B cell (primary cell): Measurements from ENCODE around the gene SRRM4. TPM values are rescaled to one million over a fixed set of nuclear protein-coding genes. Genes with fewer than 3 reads are reported as not detected.

Source experiments
- ATAC-seq: fragments of 200-7000 bp; cut with Tn5 transposase; one replicate; pipeline ENCODE4 v1.10.0; 2021; ENCODE audit warnings: low read depth, mild to moderate bottlenecking, moderate number of reproducible peaks, moderate library complexity
- CTCF ChIA-PET: fragments of 350-600 bp; sonication (Branson Sonifier 250); formaldehyde crosslinking; loops from one replicate; lab custom pipeline; 2021; ENCODE audit warnings: antibody characterized with exemption, inconsistent platforms; lab: Charles Lee
- POLR2A ChIA-PET: fragments of 350-600 bp; sonication (Branson Sonifier 250); formaldehyde crosslinking; loops from one replicate; lab custom pipeline; 2021; ENCODE audit warnings: antibody characterized with exemption; lab: Charles Lee
- DNase-seq: peaks from one replicate; pipeline ENCODE4 v3.0.0; 2013
- H2AFZ ChIP-seq: 2 replicates; pipeline ENCODE4 v1.6.1; 2012; ENCODE audit warnings: mild to moderate bottlenecking, low read depth, low read length; ENCODE audit not compliant: insufficient read depth, poor library complexity, severe bottlenecking
- H3K27ac ChIP-seq, 2 donors: 1 replicate in 1 of 2; 2 replicates in 1 of 2; pipeline ENCODE4 v1.5.1; 2012 to 2013; ENCODE audit warnings: low read length in 2 of 2, mild to moderate bottlenecking in 2 of 2, moderate library complexity in 1 of 2
- H3K27me3 ChIP-seq, 4 experiments: fragments of 200-600 bp in 1 of 4; sonication (generic) in 1 of 4; replicated peaks in 1 of 4; 1 replicate in 2 of 4; 2 replicates in 2 of 4; pipeline versions ENCODE4 v1.6.1 to v1.7.0; 2013 to 2016; ENCODE audit warnings: low read length in 3 of 4, mild to moderate bottlenecking in 2 of 4, mixed read lengths in 1 of 4, moderate library complexity in 1 of 4; ENCODE audit not compliant: insufficient read depth in 4 of 4, control insufficient read depth in 3 of 4; ENCODE audit errors: control extremely low read depth in 1 of 4
- H3K36me3 ChIP-seq, 2 experiments: replicated peaks in 1 of 2; 1 replicate in 1 of 2; 2 replicates in 1 of 2; pipeline versions ENCODE4 v1.6.1 to v1.7.1; 2013; ENCODE audit warnings: low read length in 1 of 2; ENCODE audit not compliant: insufficient read depth in 2 of 2, control insufficient read depth in 1 of 2; ENCODE audit errors: control extremely low read depth in 1 of 2, extremely low read depth in 1 of 2
- H3K4me1 ChIP-seq, 2 donors: fragments of 200-600 bp in 1 of 2; sonication (generic) in 1 of 2; 1 replicate in 1 of 2; 2 replicates in 1 of 2; pipeline versions ENCODE4 v1.5.1 to v1.6.1; 2013 to 2017; ENCODE audit warnings: low read length in 2 of 2; ENCODE audit not compliant: control insufficient read depth in 2 of 2, insufficient read depth in 2 of 2
- H3K4me2 ChIP-seq: replicated peaks from 2 replicates; pipeline ENCODE3; 2012; ENCODE audit warnings: mild to moderate bottlenecking, low read depth, low read length; ENCODE audit not compliant: poor library complexity, severe bottlenecking
- H3K4me3 ChIP-seq, 5 experiments: fragments of 200-600 bp in 1 of 5; sonication (generic) in 1 of 5; 1 replicate in 3 of 5; 2 replicates in 2 of 5; pipeline versions ENCODE4 v1.5.1 to v1.7.0; 2011 to 2016; ENCODE audit warnings: low read length in 4 of 5, mild to moderate bottlenecking in 4 of 5, low read depth in 2 of 5, control low read depth in 1 of 5, moderate library complexity in 1 of 5; ENCODE audit not compliant: insufficient read depth in 1 of 5; ENCODE audit errors: control extremely low read depth in 1 of 5, extremely low read depth in 1 of 5
- H3K79me2 ChIP-seq: fragments of 200-600 bp; sonication (generic); one replicate; pipeline ENCODE4 v1.6.0; 2016; ENCODE audit warnings: low read length; ENCODE audit not compliant: control insufficient read depth, insufficient read depth
- H3K9ac ChIP-seq: fragments of 200-600 bp; sonication (generic); 2 replicates; pipeline ENCODE4 v1.6.1; 2017; ENCODE audit warnings: mild to moderate bottlenecking, low read length, moderate library complexity
- H3K9me3 ChIP-seq, 3 donors: one replicate each; pipeline versions ENCODE4 v1.6.1 to v1.7.1; 2013; ENCODE audit warnings: low read length in 2 of 3; ENCODE audit not compliant: control insufficient read depth in 2 of 3, insufficient read depth in 1 of 3; ENCODE audit errors: control extremely low read depth in 1 of 3
- H4K20me1 ChIP-seq: 2 replicates; pipeline ENCODE4 v1.6.0; 2012; ENCODE audit warnings: mild to moderate bottlenecking, low read length; ENCODE audit not compliant: insufficient read depth, control insufficient read depth, poor library complexity, severe bottlenecking
- H3K27ac Mint-ChIP-seq: one replicate; pipeline ENCODE4 v1.8.0; 2021; ENCODE audit warnings: mixed read lengths
- H3K27me3 Mint-ChIP-seq: one replicate; pipeline ENCODE4 v1.8.0; 2021; ENCODE audit warnings: mixed read lengths
- H3K4me1 Mint-ChIP-seq: one replicate; pipeline ENCODE4 v1.8.0; 2021; ENCODE audit warnings: mixed read lengths
- H3K4me3 Mint-ChIP-seq: one replicate; pipeline ENCODE4 v1.8.0; 2021; ENCODE audit warnings: mixed read lengths
- H3K9me3 Mint-ChIP-seq: one replicate; pipeline ENCODE4 v1.8.0; 2022; ENCODE audit warnings: mixed read lengths; ENCODE audit not compliant: insufficient read depth
- CTCF ChIP-seq: fragments of 200-600 bp; IDR thresholded peaks from one replicate; pipeline ENCODE4 v1.8.0; 2022; ENCODE audit warnings: antibody characterized with exemption, mild to moderate bottlenecking
- EZH2 ChIP-seq: IDR thresholded peaks from 2 replicates; pipeline ENCODE4 v1.6.1; 2012; ENCODE audit warnings: borderline replicate concordance, low read depth, mild to moderate bottlenecking, moderate library complexity, low read length; ENCODE audit not compliant: insufficient read depth, poor library complexity, severe bottlenecking
- WGBS: methylation state at CpG from one replicate; pipeline ENCODE4 v1.1.5; 2013; ENCODE audit warnings: missing lambda C conversion rate; ENCODE audit not compliant: insufficient coverage; 5-methylcytosine and 5-hydroxymethylcytosine counted together
- intact Hi-C: fragments of 100-400 bp; cut with micrococcal nuclease; formaldehyde crosslinking; loops from one replicate; pipeline ENCODE4 v1.10.0; 2022
- polyA plus RNA-seq: library from polyadenylated mRNA; depleted of rRNA; stranded (reverse); fragments of >200 nt; gene quantifications from 2 replicates; pipeline ENCODE4 v1.2.3, GENCODE V29; 2012
- total RNA-seq, 2 donors: library from RNA; stranded (reverse); fragments of 120-200 nt in 1 of 2; gene quantifications; 1 replicate in 1 of 2; 2 replicates in 1 of 2; pipeline versions ENCODE4 v1.2.3 to v1.2.4, GENCODE V29; 2013 to 2022

The SRRM4 gene
- total and polyA plus RNA-seq, 2 donors (not counting 1 experiment from before 2014, with no cell fraction given) = not detected

GRCh38 chr12:119181944-119182343, 200.6 kb downstream of the SRRM4 start:
- Mint-ChIP-seq H3K9me3 (no peaks in the 10 kb centered on the region), H3K27me3 (peaks cover 8% of the 10 kb centered on the region), H3K4me1 (no peaks in the 10 kb centered on the region), H3K4me3 (no peak overlapping the region), H3K27ac (no peak overlapping the region)
- H3K9me3 ChIP-seq = peaks cover 0 to 12% (median 0%) of the 10 kb centered on the region in 3 donors
- ATAC-seq = no peak
- no peak for DNase-seq
- no peaks in the 10 kb centered on the region for H3K79me2 ChIP-seq
- no peaks in the 10 kb centered on the region for H3K4me1 ChIP-seq
- TF ChIP-seq CTCF (no peak), EZH2 (no peak)
- ChIA-PET POLR2A (no interaction called here), CTCF (no interaction called here)
- H3K27me3 ChIP-seq = peaks cover 0 to 9% (median 0%) of the 10 kb centered on the region in 4 experiments
- H3K27ac ChIP-seq = no peak overlapping the region
- H3K9ac ChIP-seq = no peak overlapping the region
- intact Hi-C loops = no loop called here
- no peaks in the 10 kb centered on the region for H3K36me3 ChIP-seq
- no peak overlapping the region for H2AFZ ChIP-seq
- 80% methylated on average over 3 of the region's 3 CpGs for WGBS
- no peaks in the 10 kb centered on the region for H4K20me1 ChIP-seq
- H3K4me3 ChIP-seq = no peak overlapping the region
- no peak overlapping the region for H3K4me2 ChIP-seq

- peaks cover 0 to 9% (median 0%) of the 10 kb centered on the region in 4 experiments for H3K27me3 ChIP-seq
- H3K4me1 ChIP-seq = no peaks in the 10 kb centered on the region
- H3K4me2 ChIP-seq = no peak overlapping the region
- H3K79me2 ChIP-seq = no peaks in the 10 kb centered on the region
- no peaks in the 10 kb centered on the region for H3K36me3 ChIP-seq
- TF ChIP-seq EZH2 (no peak), CTCF (no peak)
- intact Hi-C loops = no loop called here
- Mint-ChIP-seq H3K9me3 (no peaks in the 10 kb centered on the region), H3K4me3 (no peak overlapping the region), H3K27ac (no peak overlapping the region), H3K27me3 (peaks cover 7% of the 10 kb centered on the region), H3K4me1 (no peaks in the 10 kb centered on the region)
- H2AFZ ChIP-seq = no peak overlapping the region
- no peak overlapping the region for H3K4me3 ChIP-seq
- POLR2A ChIA-PET = no interaction called here
- H3K9me3 ChIP-seq = peaks cover 0 to 12% (median 0%) of the 10 kb centered on the region in 3 donors
- no peak overlapping the region for H3K27ac ChIP-seq
- no peak overlapping the region for H3K9ac ChIP-seq
- H4K20me1 ChIP-seq = no peaks in the 10 kb centered on the region
- no peak for DNase-seq
- ATAC-seq = no peak
- CTCF ChIA-PET = no interaction called here
- WGBS = 86% methylated on average over 1 of the region's 5 CpGs
Observed at GRCh38 chr12:119182701-119183493, 201.6 kb downstream of the SRRM4 start.
